ENCODE results near the gene PODXL2.

DNA sequence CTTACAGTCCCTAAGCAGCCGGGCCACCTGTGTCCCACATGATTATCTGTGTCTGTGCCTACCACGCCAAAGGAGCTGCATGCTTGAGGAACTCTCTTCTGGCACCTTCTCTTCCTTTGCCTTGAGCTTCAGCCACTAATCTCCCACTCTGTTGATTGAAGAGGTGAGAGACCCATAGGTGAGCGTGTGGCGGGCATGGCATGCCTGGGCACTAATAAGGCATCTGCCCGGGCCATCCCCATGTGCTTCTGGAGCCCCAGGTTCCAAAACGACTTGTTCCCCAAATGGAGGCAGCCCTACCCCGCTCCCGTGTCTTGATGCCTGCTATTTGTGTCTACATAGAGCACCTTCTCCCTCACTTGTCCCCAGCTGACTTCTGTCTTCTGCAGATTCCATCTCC lies 17.7 kb upstream of the PODXL2 start:
- TF ChIP-seq, protein P1, sequence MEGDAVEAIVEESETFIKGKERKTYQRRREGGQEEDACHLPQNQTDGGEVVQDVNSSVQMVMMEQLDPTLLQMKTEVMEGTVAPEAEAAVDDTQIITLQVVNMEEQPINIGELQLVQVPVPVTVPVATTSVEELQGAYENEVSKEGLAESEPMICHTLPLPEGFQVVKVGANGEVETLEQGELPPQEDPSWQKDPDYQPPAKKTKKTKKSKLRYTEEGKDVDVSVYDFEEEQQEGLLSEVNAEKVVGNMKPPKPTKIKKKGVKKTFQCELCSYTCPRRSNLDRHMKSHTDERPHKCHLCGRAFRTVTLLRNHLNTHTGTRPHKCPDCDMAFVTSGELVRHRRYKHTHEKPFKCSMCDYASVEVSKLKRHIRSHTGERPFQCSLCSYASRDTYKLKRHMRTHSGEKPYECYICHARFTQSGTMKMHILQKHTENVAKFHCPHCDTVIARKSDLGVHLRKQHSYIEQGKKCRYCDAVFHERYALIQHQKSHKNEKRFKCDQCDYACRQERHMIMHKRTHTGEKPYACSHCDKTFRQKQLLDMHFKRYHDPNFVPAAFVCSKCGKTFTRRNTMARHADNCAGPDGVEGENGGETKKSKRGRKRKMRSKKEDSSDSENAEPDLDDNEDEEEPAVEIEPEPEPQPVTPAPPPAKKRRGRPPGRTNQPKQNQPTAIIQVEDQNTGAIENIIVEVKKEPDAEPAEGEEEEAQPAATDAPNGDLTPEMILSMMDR (IDR thresholded peaks at IDR 0.05; ENCODE audit: borderline replicate concordance, extremely low read depth, low read length, poor library complexity, severe bottlenecking), result no peak
- no peak for TF ChIP-seq EZH2 (IDR thresholded peaks at IDR 0.05; ENCODE audit: borderline replicate concordance, low read depth, low read length, severe bottlenecking)

All from DND-41 (cell line).